OCI-LY1 (cell line): ENCODE measurements around the gene HEY2.

Experiments used
- H2AFZ ChIP-seq: fragments of 200-600 bp; sonication (generic), shearing (Covaris generic); 2 replicates; pipeline ENCODE4 v1.6.0; 2014; ENCODE audit warnings: antibody characterized with exemption, mild to moderate bottlenecking, low read length
- H3F3A ChIP-seq: fragments of 200-600 bp; sonication (generic), shearing (Covaris generic); 2 replicates; pipeline ENCODE4 v1.6.0; 2014; ENCODE audit warnings: mild to moderate bottlenecking, antibody characterized with exemption, low read length, moderate library complexity; ENCODE audit not compliant: insufficient read depth
- H3K27ac ChIP-seq: fragments of 200-600 bp; sonication (generic); 2 replicates; pipeline ENCODE4 v1.5.1; 2014; ENCODE audit warnings: low read length, mixed run types, mild to moderate bottlenecking, low read depth; ENCODE audit not compliant: poor library complexity, severe bottlenecking
- H3K27me3 ChIP-seq: fragments of 200-600 bp; sonication (generic); 2 replicates; pipeline ENCODE4 v1.6.0; 2014; ENCODE audit warnings: antibody characterized with exemption, mild to moderate bottlenecking, low read length, moderate library complexity; ENCODE audit not compliant: insufficient read depth
- H3K36me3 ChIP-seq: fragments of 200-600 bp; sonication (generic); 2 replicates; pipeline ENCODE4 v1.6.1; 2014; ENCODE audit warnings: mild to moderate bottlenecking, antibody characterized with exemption, low read length, moderate library complexity, mixed read lengths; ENCODE audit not compliant: insufficient read depth
- H3K4me1 ChIP-seq: fragments of 200-600 bp; sonication (generic); 2 replicates; pipeline ENCODE4 v1.5.1; 2014; ENCODE audit warnings: mild to moderate bottlenecking, low read length, moderate library complexity; ENCODE audit not compliant: insufficient read depth, severe bottlenecking
- H3K4me2 ChIP-seq: fragments of 200-600 bp; sonication (generic), shearing (Covaris generic); 2 replicates; pipeline ENCODE4 v1.6.1; 2014; ENCODE audit warnings: low read length
- H3K4me3 ChIP-seq: fragments of 200-600 bp; sonication (generic); 2 replicates; pipeline ENCODE4 v1.5.1; 2014; ENCODE audit warnings: low read length, low read depth, mild to moderate bottlenecking, mixed read lengths; ENCODE audit not compliant: poor library complexity, severe bottlenecking
- H3K79me2 ChIP-seq: fragments of 200-600 bp; shearing (Covaris generic); 2 replicates; pipeline ENCODE4 v1.6.1; 2016; ENCODE audit warnings: mixed run types, low read length, mixed read lengths; ENCODE audit not compliant: insufficient read depth
- H3K9ac ChIP-seq: fragments of 200-600 bp; sonication (generic), shearing (Covaris generic); 2 replicates; pipeline ENCODE4 v1.6.1; 2014; ENCODE audit warnings: mild to moderate bottlenecking, low read length, mixed read lengths
- H3K9me2 ChIP-seq: fragments of 200-600 bp; sonication (generic), shearing (Covaris generic); 2 replicates; pipeline ENCODE4 v1.6.1; 2014; ENCODE audit warnings: low read depth, mild to moderate bottlenecking, low read length, mixed read lengths
- H3K9me3 ChIP-seq: fragments of 200-600 bp; shearing (Covaris generic); 2 replicates; pipeline ENCODE4 v1.6.1; 2014; ENCODE audit warnings: low read length, mixed read lengths
- H4K20me1 ChIP-seq: fragments of 200-600 bp; sonication (generic), shearing (Covaris generic); 2 replicates; pipeline ENCODE4 v1.6.0; 2016; ENCODE audit warnings: mild to moderate bottlenecking, low read length; ENCODE audit not compliant: insufficient read depth
- CTCF ChIP-seq: fragments of 200-600 bp; sonication (generic), shearing (Covaris generic); IDR thresholded peaks from 2 replicates; pipeline ENCODE4 v1.5.1; 2017; ENCODE audit warnings: mild to moderate bottlenecking, antibody characterized with exemption, low read length, moderate library complexity, mixed read lengths
- EZH2 ChIP-seq: fragments of 200-600 bp; sonication (generic), shearing (Covaris generic); IDR thresholded peaks from 2 replicates; pipeline ENCODE4 v1.8.0; 2017; ENCODE audit warnings: borderline replicate concordance, mixed run types, mild to moderate bottlenecking, antibody characterized with exemption, low read length, moderate library complexity, mixed read lengths

The HEY2 gene

GRCh38 chr6:125793280-125793679 lies 43.8 kb downstream of the HEY2 start:
- peak overlapping the region; percentile 96 for H3K27ac ChIP-seq
- no peaks in the 10 kb centered on the region for H3K36me3 ChIP-seq
- peak overlapping the region; percentile 89 for H3K4me2 ChIP-seq
- 0 out of 2 replicates have a peak, but pooled peaks cover 6% of the 10 kb centered on the region for H3F3A ChIP-seq
- no peak for TF ChIP-seq EZH2
- H3K27me3 ChIP-seq: no peaks in the 10 kb centered on the region
- peak overlapping the region; percentile 87 for H3K4me3 ChIP-seq
- H3K9me3 ChIP-seq: no peaks in the 10 kb centered on the region
- H3K79me2 ChIP-seq: peaks cover 45% of the 10 kb centered on the region
- H3K4me1 ChIP-seq: peaks cover 86% of the 10 kb centered on the region
- no peak overlapping the region for H2AFZ ChIP-seq
- no peaks in the 10 kb centered on the region for H4K20me1 ChIP-seq
- H3K9me2 ChIP-seq: no peaks in the 10 kb centered on the region
- peak overlapping the region; percentile 82; the same call in 1 of the 2 replicates for H3K9ac ChIP-seq

- H3K4me2 ChIP-seq: peak overlapping the region; percentile 89
- H4K20me1 ChIP-seq: no peaks in the 10 kb centered on the region
- no peaks in the 10 kb centered on the region for H3K36me3 ChIP-seq
- H3K27ac ChIP-seq: peak overlapping the region; percentile 96
- peaks cover 86% of the 10 kb centered on the region for H3K4me1 ChIP-seq
- H3K27me3 ChIP-seq: no peaks in the 10 kb centered on the region
- H3K79me2 ChIP-seq: peaks cover 45% of the 10 kb centered on the region
- no peaks in the 10 kb centered on the region for H3K9me3 ChIP-seq
- H3K4me3 ChIP-seq: peak overlapping the region; percentile 87
- H3K9me2 ChIP-seq: no peaks in the 10 kb centered on the region
- 0 out of 2 replicates have a peak, but pooled peaks cover 7% of the 10 kb centered on the region for H3F3A ChIP-seq
- H2AFZ ChIP-seq: no peak overlapping the region
- TF ChIP-seq CTCF: no peak
- TF ChIP-seq EZH2: no peak
- peak overlapping the region; percentile 82; the same call in 1 of the 2 replicates for H3K9ac ChIP-seq
Measured at GRCh38 chr6:125793863-125794262, 44.4 kb downstream of the HEY2 start.

- peak overlapping the region; percentile 96 for H3K27ac ChIP-seq
- no peaks in the 10 kb centered on the region for H4K20me1 ChIP-seq
- no peaks in the 10 kb centered on the region for H3K27me3 ChIP-seq
- no peaks in the 10 kb centered on the region for H3K9me2 ChIP-seq
- no peaks in the 10 kb centered on the region for H3K9me3 ChIP-seq
- TF ChIP-seq EZH2 (no peak), CTCF (no peak)
- H3K79me2 ChIP-seq: peaks cover 45% of the 10 kb centered on the region
- no peak overlapping the region for H2AFZ ChIP-seq
- no peaks in the 10 kb centered on the region for H3K36me3 ChIP-seq
- 0 out of 2 replicates have a peak, but pooled peaks cover 7% of the 10 kb centered on the region for H3F3A ChIP-seq
- peaks cover 86% of the 10 kb centered on the region for H3K4me1 ChIP-seq
- H3K4me3 ChIP-seq: peak overlapping the region; percentile 87
- peak overlapping the region; percentile 82; the same call in 1 of the 2 replicates for H3K9ac ChIP-seq
- H3K4me2 ChIP-seq: peak overlapping the region; percentile 89
Measured at GRCh38 chr6:125794342-125795137, 45.1 kb downstream of the HEY2 start.
